Measurements from ENCODE around the gene SARM1. TPM values are rescaled to one million over a fixed set of nuclear protein-coding genes. Genes with fewer than 3 reads are reported as not detected.

Gene SARM1
- total RNA-seq, 1 experiment from 2014 or later, result 32.8 TPM

- intact Hi-C loops (cut with micrococcal nuclease; ENCODE audit: unreplicated experiment), result loop anchor here (2.0 kb wide), 1 partner anchor 21 kb away; no protein-coding TSS in a partner anchor
- TF ChIP-seq CTCF (IDR thresholded peaks at IDR 0.05; ENCODE audit: insufficient read depth in 1 of 2, low read depth in 1 of 2, low read length in 1 of 2, severe bottlenecking in 1 of 2, unreplicated experiment in 1 of 2), result no peak
- ChIA-PET CTCF (interaction anchor here (2.0 to 2.3 kb wide), 2 partner anchors 21 to 26 kb away, joined by 6 to 10 read pairs; partner anchors contain the start of gene VTN), POLR2A (interaction anchor here (1.3 to 2.3 kb wide), 4 partner anchors 12 to 39 kb away, joined by 4 to 9 read pairs (median 4); partner anchors contain the start of genes POLDIP2 and VTN)
- peaks cover 79% of the 10 kb centered on the region for H3K36me3 Mint-ChIP-seq (ENCODE audit: insufficient read depth, unreplicated experiment)
- Histone ChIP-seq H3K4me3 (ENCODE audit: low read depth, low read length) (no peak overlapping the region), H3K4me1 (peaks cover 73% of the 10 kb centered on the region), H3K36me3 (ENCODE audit: control insufficient read depth, insufficient read depth, low read length) (peaks cover 15% of the 10 kb centered on the region), H3K27me3 (replicated peaks; ENCODE audit: control insufficient read depth, insufficient read depth, low read length) (no peaks in the 10 kb centered on the region), H3K9me3 (no peaks in the 10 kb centered on the region)
- no peaks in the 10 kb centered on the region for H3K27me3 Mint-ChIP-seq (ENCODE audit: insufficient read depth, unreplicated experiment)
- BruUV-seq (replicated peaks), result no TSS peak
- H3K4me1 Mint-ChIP-seq (ENCODE audit: low read depth, unreplicated experiment), result peaks cover 50% of the 10 kb centered on the region
- H3K4me3 Mint-ChIP-seq (ENCODE audit: unreplicated experiment), result no peak overlapping the region
- H3K9me3 Mint-ChIP-seq (ENCODE audit: unreplicated experiment), result no peaks in the 10 kb centered on the region
- no peak for DNase-seq
- H3K27ac Mint-ChIP-seq (ENCODE audit: unreplicated experiment), result peak overlapping the region; percentile 30
Measured at GRCh38 chr17:28395968-28396367, 24.5 kb downstream of the SARM1 start.

- Histone ChIP-seq H3K4me3 (ENCODE audit: low read depth, low read length) (no peak overlapping the region), H3K27me3 (replicated peaks; ENCODE audit: control insufficient read depth, insufficient read depth, low read length) (no peaks in the 10 kb centered on the region), H3K36me3 (ENCODE audit: control insufficient read depth, insufficient read depth, low read length) (peaks cover 16% of the 10 kb centered on the region), H3K9me3 (no peaks in the 10 kb centered on the region), H3K4me1 (peaks cover 72% of the 10 kb centered on the region)
- ChIA-PET CTCF (interaction anchor here (1.0 to 2.3 kb wide), 3 partner anchors 20 to 30 kb away, joined by 4 to 10 read pairs (median 6); partner anchors contain the start of gene VTN), POLR2A (interaction anchor here (0.7 to 2.3 kb wide), 4 partner anchors 10 to 26 kb away, joined by 3 to 9 read pairs (median 4); partner anchors contain the start of gene VTN)
- DNase-seq, result no peak
- Mint-ChIP-seq H3K4me3 (ENCODE audit: unreplicated experiment) (no peak overlapping the region), H3K36me3 (ENCODE audit: insufficient read depth, unreplicated experiment) (peaks cover 79% of the 10 kb centered on the region), H3K27ac (ENCODE audit: unreplicated experiment) (peak overlapping the region; percentile 30), H3K27me3 (ENCODE audit: insufficient read depth, unreplicated experiment) (no peaks in the 10 kb centered on the region), H3K9me3 (ENCODE audit: unreplicated experiment) (no peaks in the 10 kb centered on the region), H3K4me1 (ENCODE audit: low read depth, unreplicated experiment) (peaks cover 42% of the 10 kb centered on the region)
- no TSS peak for BruUV-seq (replicated peaks)
- no peak for TF ChIP-seq CTCF (IDR thresholded peaks at IDR 0.05; ENCODE audit: insufficient read depth in 1 of 2, low read depth in 1 of 2, low read length in 1 of 2, severe bottlenecking in 1 of 2, unreplicated experiment in 1 of 2)
- intact Hi-C loops (cut with micrococcal nuclease; ENCODE audit: unreplicated experiment), result no loop called here
Measured at GRCh38 chr17:28396635-28397239, 25.2 kb downstream of the SARM1 start.

GRCh38 chr17:28397275-28397674 is 25.8 kb downstream of the SARM1 start:
- Histone ChIP-seq H3K9me3 (no peaks in the 10 kb centered on the region), H3K4me3 (ENCODE audit: low read depth, low read length) (no peak overlapping the region), H3K4me1 (peaks cover 71% of the 10 kb centered on the region), H3K27me3 (replicated peaks; ENCODE audit: control insufficient read depth, insufficient read depth, low read length) (no peaks in the 10 kb centered on the region), H3K36me3 (ENCODE audit: control insufficient read depth, insufficient read depth, low read length) (peaks cover 20% of the 10 kb centered on the region)
- no TSS peak for BruUV-seq (replicated peaks)
- H3K27ac Mint-ChIP-seq (ENCODE audit: unreplicated experiment), result peak overlapping the region; percentile 30
- H3K4me3 Mint-ChIP-seq (ENCODE audit: unreplicated experiment), result no peak overlapping the region
- peaks cover 84% of the 10 kb centered on the region for H3K36me3 Mint-ChIP-seq (ENCODE audit: insufficient read depth, unreplicated experiment)
- no peak for TF ChIP-seq CTCF (IDR thresholded peaks at IDR 0.05; ENCODE audit: insufficient read depth in 1 of 2, low read depth in 1 of 2, low read length in 1 of 2, severe bottlenecking in 1 of 2, unreplicated experiment in 1 of 2)
- CTCF ChIA-PET, result interaction anchor here (1.0 to 2.3 kb wide), 3 partner anchors 19 to 31 kb away, joined by 4 to 10 read pairs (median 6); partner anchors contain the start of gene VTN
- intact Hi-C loops (cut with micrococcal nuclease; ENCODE audit: unreplicated experiment), result no loop called here
- POLR2A ChIA-PET, result interaction anchor here (1.5 to 2.3 kb wide), 3 partner anchors 10 to 27 kb away, joined by 4 to 9 read pairs (median 4); partner anchors contain the start of gene VTN
- peaks cover 42% of the 10 kb centered on the region for H3K4me1 Mint-ChIP-seq (ENCODE audit: low read depth, unreplicated experiment)
- no peak for DNase-seq
- no peaks in the 10 kb centered on the region for H3K27me3 Mint-ChIP-seq (ENCODE audit: insufficient read depth, unreplicated experiment)
- no peaks in the 10 kb centered on the region for H3K9me3 Mint-ChIP-seq (ENCODE audit: unreplicated experiment)
